Activated naive CD4-positive, alpha-beta T cell treated with anti-CD3 and anti-CD28 coated beads, Interleukin-2, amount 50 U/mL, for 24 hours (primary cell): Measurements from ENCODE around the gene GGTLC1.

Experiments
- H3K27ac Mint-ChIP-seq: one replicate; pipeline ENCODE4 v1.8.0; 2021; ENCODE audit warnings: mild to moderate bottlenecking, mixed read lengths
- H3K27me3 Mint-ChIP-seq: one replicate; pipeline ENCODE4 v1.8.0; 2021; ENCODE audit warnings: mixed read lengths
- H3K36me3 Mint-ChIP-seq: one replicate; pipeline ENCODE4 v1.8.0; 2021; ENCODE audit warnings: mixed read lengths
- H3K4me1 Mint-ChIP-seq: one replicate; pipeline ENCODE4 v1.8.0; 2021; ENCODE audit warnings: mixed read lengths
- H3K4me3 Mint-ChIP-seq: one replicate; pipeline ENCODE4 v1.8.0; 2021; ENCODE audit warnings: mild to moderate bottlenecking, mixed read lengths
- H3K9me3 Mint-ChIP-seq: one replicate; pipeline ENCODE4 v1.8.0; 2021; ENCODE audit warnings: mixed read lengths

The GGTLC1 gene

DNA sequence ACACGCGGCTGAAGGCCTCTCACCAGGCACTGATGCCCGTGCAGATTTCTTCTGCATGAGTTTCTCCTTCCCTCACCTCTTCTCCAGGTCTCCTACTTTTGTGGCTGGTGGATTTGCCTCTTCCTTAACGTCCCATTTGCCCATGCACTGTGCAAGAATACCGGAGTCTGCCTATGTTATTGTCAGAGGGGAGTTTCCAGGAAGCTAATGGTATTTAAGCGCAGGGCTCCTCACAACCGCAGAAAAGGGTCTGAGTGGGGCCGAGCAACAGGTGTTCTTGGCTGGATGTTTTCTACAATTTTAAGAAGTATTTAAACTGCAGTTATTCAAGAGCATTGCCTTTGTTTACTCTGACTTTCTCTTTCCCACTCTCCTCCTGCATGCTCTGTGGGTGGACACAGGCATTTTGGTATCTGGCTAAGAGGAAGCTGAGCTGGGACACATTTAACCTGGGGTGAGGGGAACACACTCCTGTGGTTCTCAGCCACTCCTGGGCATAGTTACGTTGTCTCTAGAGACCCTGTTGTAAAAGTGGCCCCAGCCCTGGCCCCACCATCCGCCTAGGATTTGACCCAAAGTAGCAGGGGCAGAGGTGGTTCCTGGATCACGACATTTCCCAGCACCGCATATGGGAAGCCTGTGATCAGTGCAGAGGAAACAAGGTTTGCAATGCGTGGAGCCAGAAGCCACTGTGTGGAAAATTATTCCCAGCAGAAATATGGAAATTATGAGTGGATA lies 34.4 kb downstream of the GGTLC1 start:
- Mint-ChIP-seq H3K4me1 (peaks cover 3% of the 10 kb centered on the region), H3K36me3 (no peaks in the 10 kb centered on the region), H3K4me3 (no peak overlapping the region), H3K27ac (no peak overlapping the region), H3K27me3 (peaks cover 4% of the 10 kb centered on the region), H3K9me3 (no peaks in the 10 kb centered on the region)

GRCh38 chr20:23946206-23946605 lies 42.4 kb downstream of the GGTLC1 start:
- Mint-ChIP-seq H3K4me3 (no peak overlapping the region), H3K36me3 (no peaks in the 10 kb centered on the region), H3K27ac (no peak overlapping the region), H3K4me1 (no peaks in the 10 kb centered on the region), H3K27me3 (peaks cover 4% of the 10 kb centered on the region), H3K9me3 (no peaks in the 10 kb centered on the region)

GRCh38 chr20:23943304-23943703 lies 45.3 kb downstream of the GGTLC1 start:
- Mint-ChIP-seq H3K36me3 (no peaks in the 10 kb centered on the region), H3K27me3 (no peaks in the 10 kb centered on the region), H3K27ac (no peak overlapping the region), H3K4me1 (no peaks in the 10 kb centered on the region), H3K9me3 (no peaks in the 10 kb centered on the region), H3K4me3 (no peak overlapping the region)

- Mint-ChIP-seq H3K4me3 (no peak overlapping the region), H3K4me1 (no peaks in the 10 kb centered on the region), H3K36me3 (no peaks in the 10 kb centered on the region), H3K9me3 (no peaks in the 10 kb centered on the region), H3K27me3 (no peaks in the 10 kb centered on the region), H3K27ac (no peak overlapping the region)
Observed at GRCh38 chr20:23939641-23940040, 48.9 kb downstream of the GGTLC1 start.

DNA sequence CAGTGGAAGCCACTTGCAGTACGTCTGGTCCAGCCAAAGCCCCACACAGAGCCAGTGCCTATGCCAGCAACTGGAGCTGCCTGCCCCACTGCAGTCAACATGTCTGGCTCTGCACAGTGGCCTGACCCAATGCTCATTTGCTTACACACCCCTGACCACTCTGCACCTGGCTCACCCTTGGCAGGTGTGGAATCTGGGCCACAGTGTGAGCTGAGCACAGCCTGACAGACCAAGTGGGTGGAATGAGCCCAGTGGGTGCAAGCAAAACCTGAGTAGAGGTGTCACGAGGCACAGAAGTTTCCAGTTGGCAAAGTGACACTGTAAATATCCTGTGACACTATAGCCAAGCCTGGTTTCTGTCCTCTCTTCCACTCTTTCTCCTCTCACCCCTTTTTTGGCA lies 49.5 kb downstream of the GGTLC1 start:
- Mint-ChIP-seq H3K4me1 (no peaks in the 10 kb centered on the region), H3K4me3 (no peak overlapping the region), H3K27ac (no peak overlapping the region), H3K36me3 (no peaks in the 10 kb centered on the region), H3K9me3 (no peaks in the 10 kb centered on the region), H3K27me3 (no peaks in the 10 kb centered on the region)

DNA sequence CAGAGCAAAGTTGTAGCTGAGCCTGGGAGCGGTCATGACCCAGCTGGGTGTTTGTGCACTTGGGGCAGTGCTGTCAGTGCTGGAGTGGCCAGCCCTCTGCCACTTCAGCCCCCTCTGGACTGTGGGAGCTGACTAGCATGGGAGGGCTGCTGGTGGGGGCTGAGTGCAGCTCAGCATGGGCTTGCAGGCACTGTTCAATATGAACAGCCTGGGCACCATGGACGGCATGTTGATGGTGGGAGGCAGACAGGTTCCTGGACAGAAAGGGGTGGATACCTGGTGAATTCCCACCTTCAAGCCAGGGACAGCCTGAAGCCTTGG lies 50.5 kb downstream of the GGTLC1 start:
- Mint-ChIP-seq H3K4me3 (no peak overlapping the region), H3K27me3 (no peaks in the 10 kb centered on the region), H3K4me1 (no peaks in the 10 kb centered on the region), H3K36me3 (no peaks in the 10 kb centered on the region), H3K27ac (no peak overlapping the region), H3K9me3 (no peaks in the 10 kb centered on the region)

- Mint-ChIP-seq H3K9me3 (no peaks in the 10 kb centered on the region), H3K4me1 (no peaks in the 10 kb centered on the region), H3K27me3 (no peaks in the 10 kb centered on the region), H3K36me3 (no peaks in the 10 kb centered on the region), H3K27ac (no peak overlapping the region), H3K4me3 (no peak overlapping the region)
Observed at GRCh38 chr20:23937303-23938117, 51.1 kb downstream of the GGTLC1 start.
